B cell (primary cell): ENCODE data around the gene CCDC80. TPM values are rescaled to one million over a fixed set of nuclear protein-coding genes. Genes with fewer than 3 reads are reported as not detected.

Experiments
- ATAC-seq: fragments of 200-7000 bp; cut with Tn5 transposase; one replicate; pipeline ENCODE4 v1.10.0; 2021; ENCODE audit warnings: low read depth, mild to moderate bottlenecking, moderate number of reproducible peaks, moderate library complexity
- CTCF ChIA-PET: fragments of 350-600 bp; sonication (Branson Sonifier 250); formaldehyde crosslinking; loops from one replicate; lab custom pipeline; 2021; ENCODE audit warnings: antibody characterized with exemption, inconsistent platforms; lab: Charles Lee
- POLR2A ChIA-PET: fragments of 350-600 bp; sonication (Branson Sonifier 250); formaldehyde crosslinking; loops from one replicate; lab custom pipeline; 2021; ENCODE audit warnings: antibody characterized with exemption; lab: Charles Lee
- DNase-seq: peaks from one replicate; pipeline ENCODE4 v3.0.0; 2013
- H2AFZ ChIP-seq: 2 replicates; pipeline ENCODE4 v1.6.1; 2012; ENCODE audit warnings: mild to moderate bottlenecking, low read depth, low read length; ENCODE audit not compliant: insufficient read depth, poor library complexity, severe bottlenecking
- H3K27ac ChIP-seq, 2 donors: 1 replicate in 1 of 2; 2 replicates in 1 of 2; pipeline ENCODE4 v1.5.1; 2012 to 2013; ENCODE audit warnings: low read length in 2 of 2, mild to moderate bottlenecking in 2 of 2, moderate library complexity in 1 of 2
- H3K27me3 ChIP-seq, 4 experiments: fragments of 200-600 bp in 1 of 4; sonication (generic) in 1 of 4; replicated peaks in 1 of 4; 1 replicate in 2 of 4; 2 replicates in 2 of 4; pipeline versions ENCODE4 v1.6.1 to v1.7.0; 2013 to 2016; ENCODE audit warnings: low read length in 3 of 4, mild to moderate bottlenecking in 2 of 4, mixed read lengths in 1 of 4, moderate library complexity in 1 of 4; ENCODE audit not compliant: insufficient read depth in 4 of 4, control insufficient read depth in 3 of 4; ENCODE audit errors: control extremely low read depth in 1 of 4
- H3K36me3 ChIP-seq, 2 experiments: replicated peaks in 1 of 2; 1 replicate in 1 of 2; 2 replicates in 1 of 2; pipeline versions ENCODE4 v1.6.1 to v1.7.1; 2013; ENCODE audit warnings: low read length in 1 of 2; ENCODE audit not compliant: insufficient read depth in 2 of 2, control insufficient read depth in 1 of 2; ENCODE audit errors: control extremely low read depth in 1 of 2, extremely low read depth in 1 of 2
- H3K4me1 ChIP-seq, 2 donors: fragments of 200-600 bp in 1 of 2; sonication (generic) in 1 of 2; 1 replicate in 1 of 2; 2 replicates in 1 of 2; pipeline versions ENCODE4 v1.5.1 to v1.6.1; 2013 to 2017; ENCODE audit warnings: low read length in 2 of 2; ENCODE audit not compliant: control insufficient read depth in 2 of 2, insufficient read depth in 2 of 2
- H3K4me2 ChIP-seq: replicated peaks from 2 replicates; pipeline ENCODE3; 2012; ENCODE audit warnings: mild to moderate bottlenecking, low read depth, low read length; ENCODE audit not compliant: poor library complexity, severe bottlenecking
- H3K4me3 ChIP-seq, 5 experiments: fragments of 200-600 bp in 1 of 5; sonication (generic) in 1 of 5; 1 replicate in 3 of 5; 2 replicates in 2 of 5; pipeline versions ENCODE4 v1.5.1 to v1.7.0; 2011 to 2016; ENCODE audit warnings: low read length in 4 of 5, mild to moderate bottlenecking in 4 of 5, low read depth in 2 of 5, control low read depth in 1 of 5, moderate library complexity in 1 of 5; ENCODE audit not compliant: insufficient read depth in 1 of 5; ENCODE audit errors: control extremely low read depth in 1 of 5, extremely low read depth in 1 of 5
- H3K79me2 ChIP-seq: fragments of 200-600 bp; sonication (generic); one replicate; pipeline ENCODE4 v1.6.0; 2016; ENCODE audit warnings: low read length; ENCODE audit not compliant: control insufficient read depth, insufficient read depth
- H3K9ac ChIP-seq: fragments of 200-600 bp; sonication (generic); 2 replicates; pipeline ENCODE4 v1.6.1; 2017; ENCODE audit warnings: mild to moderate bottlenecking, low read length, moderate library complexity
- H3K9me3 ChIP-seq, 3 donors: one replicate each; pipeline versions ENCODE4 v1.6.1 to v1.7.1; 2013; ENCODE audit warnings: low read length in 2 of 3; ENCODE audit not compliant: control insufficient read depth in 2 of 3, insufficient read depth in 1 of 3; ENCODE audit errors: control extremely low read depth in 1 of 3
- H4K20me1 ChIP-seq: 2 replicates; pipeline ENCODE4 v1.6.0; 2012; ENCODE audit warnings: mild to moderate bottlenecking, low read length; ENCODE audit not compliant: insufficient read depth, control insufficient read depth, poor library complexity, severe bottlenecking
- H3K27ac Mint-ChIP-seq: one replicate; pipeline ENCODE4 v1.8.0; 2021; ENCODE audit warnings: mixed read lengths
- H3K27me3 Mint-ChIP-seq: one replicate; pipeline ENCODE4 v1.8.0; 2021; ENCODE audit warnings: mixed read lengths
- H3K4me1 Mint-ChIP-seq: one replicate; pipeline ENCODE4 v1.8.0; 2021; ENCODE audit warnings: mixed read lengths
- H3K4me3 Mint-ChIP-seq: one replicate; pipeline ENCODE4 v1.8.0; 2021; ENCODE audit warnings: mixed read lengths
- H3K9me3 Mint-ChIP-seq: one replicate; pipeline ENCODE4 v1.8.0; 2022; ENCODE audit warnings: mixed read lengths; ENCODE audit not compliant: insufficient read depth
- EZH2 ChIP-seq: IDR thresholded peaks from 2 replicates; pipeline ENCODE4 v1.6.1; 2012; ENCODE audit warnings: borderline replicate concordance, low read depth, mild to moderate bottlenecking, moderate library complexity, low read length; ENCODE audit not compliant: insufficient read depth, poor library complexity, severe bottlenecking
- WGBS: methylation state at CpG from one replicate; pipeline ENCODE4 v1.1.5; 2013; ENCODE audit warnings: missing lambda C conversion rate; ENCODE audit not compliant: insufficient coverage; 5-methylcytosine and 5-hydroxymethylcytosine counted together
- intact Hi-C: fragments of 100-400 bp; cut with micrococcal nuclease; formaldehyde crosslinking; loops from one replicate; pipeline ENCODE4 v1.10.0; 2022
- polyA plus RNA-seq: library from polyadenylated mRNA; depleted of rRNA; stranded (reverse); fragments of >200 nt; gene quantifications from 2 replicates; pipeline ENCODE4 v1.2.3, GENCODE V29; 2012
- total RNA-seq, 2 donors: library from RNA; stranded (reverse); fragments of 120-200 nt in 1 of 2; gene quantifications; 1 replicate in 1 of 2; 2 replicates in 1 of 2; pipeline versions ENCODE4 v1.2.3 to v1.2.4, GENCODE V29; 2013 to 2022
- TF ChIP-seq, protein P1 (sequence below): fragments of 200-600 bp; IDR thresholded peaks from one replicate; pipeline ENCODE4 v1.8.0; 2022; ENCODE audit warnings: antibody characterized with exemption, mild to moderate bottlenecking

Gene CCDC80
- total and polyA plus RNA-seq, 2 donors (not counting 1 experiment from before 2014, with no cell fraction given), result under 0.01 TPM; not detected in 1

DNA sequence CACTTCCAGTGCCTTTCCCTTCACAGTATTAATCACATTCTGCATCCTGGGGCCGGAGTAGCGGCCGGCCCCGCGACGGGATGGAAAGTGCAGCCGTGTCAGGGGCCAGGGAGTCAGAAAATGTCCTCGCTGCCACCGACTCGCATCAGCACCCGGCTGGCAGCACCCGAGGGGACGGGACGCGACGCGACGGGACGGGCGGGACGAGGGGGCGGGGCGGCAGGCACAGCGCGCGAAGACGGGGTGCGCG, 79.5 kb downstream of the CCDC80 start:
- no peaks in the 10 kb centered on the region for H3K27me3 ChIP-seq
- H3K27ac Mint-ChIP-seq, result peak overlapping the region; percentile 100
- H2AFZ ChIP-seq, result peak overlapping the region; percentile 89
- H3K9me3 Mint-ChIP-seq, result no peaks in the 10 kb centered on the region
- peak overlapping the region; percentile 91 for H3K9ac ChIP-seq
- H3K4me2 ChIP-seq, result peak overlapping the region; percentile 86
- WGBS, result under 1% methylated on average over 29 of the region's 29 CpGs
- H4K20me1 ChIP-seq, result peaks cover 13% of the 10 kb centered on the region
- peak overlapping the region; percentile 99 for H3K4me3 Mint-ChIP-seq
- POLR2A ChIA-PET, result interaction anchor here (0.7 to 2.0 kb wide), 5 partner anchors 17 to 1186 kb away, joined by 3 to 18 read pairs (median 4); partner anchors contain the start of genes ATP6V1A and BTLA
- H3K79me2 ChIP-seq, result peaks cover 77% of the 10 kb centered on the region
- CTCF ChIA-PET, result interaction anchor here (0.9 to 2.4 kb wide), 6 partner anchors 17 to 450 kb away, joined by 3 to 11 read pairs (median 4); partner anchors contain the start of genes CD200R1, GTPBP8 and SLC9C1
- peak; percentile 54 for ATAC-seq
- no peaks in the 10 kb centered on the region for H3K27me3 Mint-ChIP-seq
- H3K4me1 ChIP-seq, result peaks cover 23 to 34% of the 10 kb centered on the region in 2 donors
- H3K4me1 Mint-ChIP-seq, result peaks cover 50% of the 10 kb centered on the region
- intact Hi-C loops, result loop anchor here (1.0 to 10.0 kb wide), 6 partner anchors 434 to 1891 kb away; partner anchors contain the start of genes ATP6V1A, NAA50 and SIDT1
- peak overlapping the region; percentile 93 to 96 for H3K27ac ChIP-seq
- TF ChIP-seq, protein P1, sequence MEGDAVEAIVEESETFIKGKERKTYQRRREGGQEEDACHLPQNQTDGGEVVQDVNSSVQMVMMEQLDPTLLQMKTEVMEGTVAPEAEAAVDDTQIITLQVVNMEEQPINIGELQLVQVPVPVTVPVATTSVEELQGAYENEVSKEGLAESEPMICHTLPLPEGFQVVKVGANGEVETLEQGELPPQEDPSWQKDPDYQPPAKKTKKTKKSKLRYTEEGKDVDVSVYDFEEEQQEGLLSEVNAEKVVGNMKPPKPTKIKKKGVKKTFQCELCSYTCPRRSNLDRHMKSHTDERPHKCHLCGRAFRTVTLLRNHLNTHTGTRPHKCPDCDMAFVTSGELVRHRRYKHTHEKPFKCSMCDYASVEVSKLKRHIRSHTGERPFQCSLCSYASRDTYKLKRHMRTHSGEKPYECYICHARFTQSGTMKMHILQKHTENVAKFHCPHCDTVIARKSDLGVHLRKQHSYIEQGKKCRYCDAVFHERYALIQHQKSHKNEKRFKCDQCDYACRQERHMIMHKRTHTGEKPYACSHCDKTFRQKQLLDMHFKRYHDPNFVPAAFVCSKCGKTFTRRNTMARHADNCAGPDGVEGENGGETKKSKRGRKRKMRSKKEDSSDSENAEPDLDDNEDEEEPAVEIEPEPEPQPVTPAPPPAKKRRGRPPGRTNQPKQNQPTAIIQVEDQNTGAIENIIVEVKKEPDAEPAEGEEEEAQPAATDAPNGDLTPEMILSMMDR, result no peak
- TF ChIP-seq EZH2, result no peak
- H3K4me3 ChIP-seq, result peak overlapping the region; percentile 75 to 99 (median 94)
- H3K9me3 ChIP-seq, result no peaks in the 10 kb centered on the region
- H3K36me3 ChIP-seq, result peaks cover 10 to 15% of the 10 kb centered on the region in 2 experiments
- no peak for DNase-seq

DNA sequence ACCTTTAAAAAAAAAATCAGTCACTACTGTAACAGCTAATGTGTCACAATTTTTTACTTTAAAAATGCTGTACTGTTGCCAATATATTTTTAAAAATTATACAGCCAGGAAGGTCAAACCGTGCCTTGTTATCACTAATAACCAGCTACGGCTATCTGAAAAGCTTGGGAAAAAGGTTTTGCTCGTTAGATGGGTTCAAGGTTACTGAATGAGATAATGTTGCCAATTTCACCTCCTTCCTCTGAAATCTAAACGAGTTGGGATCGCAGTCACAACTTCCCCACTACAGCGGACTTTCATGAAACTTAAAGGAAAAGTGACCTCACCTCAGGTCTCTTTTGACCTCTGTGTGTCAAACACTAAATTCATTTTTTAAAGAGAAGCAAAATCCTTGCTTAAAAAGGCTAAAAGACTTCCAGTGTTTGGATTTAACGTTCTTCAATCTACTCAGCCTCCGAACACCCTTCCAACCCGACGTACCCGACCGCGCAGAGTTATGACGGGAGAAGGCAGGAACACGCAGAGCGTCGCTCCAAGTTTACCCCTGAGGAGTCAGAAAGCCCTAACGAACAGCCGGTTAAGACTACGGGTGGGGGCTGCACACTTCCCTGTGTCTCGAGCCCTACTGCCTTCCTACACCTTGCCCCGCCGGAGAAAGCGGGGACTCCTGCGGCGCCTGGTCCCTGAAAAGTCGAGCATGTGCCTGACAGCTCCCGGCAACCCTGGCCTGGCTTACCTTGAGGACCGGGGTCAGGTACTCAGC, 80.0 kb downstream of the CCDC80 start:
- peaks cover 8 to 12% of the 10 kb centered on the region in 2 experiments for H3K36me3 ChIP-seq
- H3K4me3 Mint-ChIP-seq, result peak overlapping the region; percentile 99
- H2AFZ ChIP-seq, result peak overlapping the region; percentile 89
- peak overlapping the region; percentile 75 to 99 (median 94) for H3K4me3 ChIP-seq
- ChIA-PET CTCF (interaction anchor here (0.9 to 2.4 kb wide), 7 partner anchors 18 to 449 kb away, joined by 3 to 11 read pairs (median 4); partner anchors contain the start of genes CD200R1, GTPBP8 and SLC9C1), POLR2A (interaction anchor here (0.7 to 2.0 kb wide), 5 partner anchors 18 to 1186 kb away, joined by 3 to 18 read pairs (median 4); partner anchors contain the start of genes ATP6V1A and BTLA)
- peak overlapping the region; percentile 91 for H3K9ac ChIP-seq
- WGBS, result under 1% methylated on average over 26 of the region's 29 CpGs
- peak; percentile 3 for ATAC-seq
- no peaks in the 10 kb centered on the region for H3K9me3 Mint-ChIP-seq
- intact Hi-C loops, result loop anchor here (1.0 to 10.0 kb wide), 6 partner anchors 434 to 1891 kb away; partner anchors contain the start of genes ATP6V1A, NAA50 and SIDT1
- peak overlapping the region; percentile 93 to 96 for H3K27ac ChIP-seq
- H3K79me2 ChIP-seq, result peaks cover 75% of the 10 kb centered on the region
- peaks cover 15% of the 10 kb centered on the region for H4K20me1 ChIP-seq
- H3K4me1 Mint-ChIP-seq, result peaks cover 52% of the 10 kb centered on the region
- no peaks in the 10 kb centered on the region for H3K9me3 ChIP-seq
- H3K27ac Mint-ChIP-seq, result peak overlapping the region; percentile 100
- no peaks in the 10 kb centered on the region for H3K27me3 Mint-ChIP-seq
- TF ChIP-seq, protein P1, result no peak
- no peak for TF ChIP-seq EZH2
- DNase-seq, result no peak
- peak overlapping the region; percentile 86 for H3K4me2 ChIP-seq
- no peaks in the 10 kb centered on the region for H3K27me3 ChIP-seq
- H3K4me1 ChIP-seq, result peaks cover 23 to 35% of the 10 kb centered on the region in 2 donors
